SU-DHL-6 (cell line): Measurements from ENCODE around the gene PHF21B.
"Not testable (repeated sequence)": the region's sequence is repeated elsewhere in the genome, so short reads cannot be mapped to it uniquely, and the experiment has no call there.

Experiments
- H2AFZ ChIP-seq: fragments of 200-600 bp; sonication (generic); 2 replicates; pipeline ENCODE4 v1.6.1; 2014; ENCODE audit warnings: low read depth, mild to moderate bottlenecking, moderate library complexity, mixed read lengths, antibody characterized with exemption, low read length; ENCODE audit not compliant: severe bottlenecking
- H3F3A ChIP-seq: fragments of 200-600 bp; shearing (Covaris generic); 2 replicates; pipeline ENCODE4 v1.6.0; 2016; ENCODE audit warnings: antibody characterized with exemption, mild to moderate bottlenecking; ENCODE audit not compliant: insufficient read depth
- H3K27ac ChIP-seq: fragments of 200-600 bp; sonication (generic); 2 replicates; pipeline ENCODE4 v1.5.1; 2016; ENCODE audit warnings: low read depth, mild to moderate bottlenecking, low read length, moderate library complexity, mixed read lengths
- H3K27me3 ChIP-seq: fragments of 200-600 bp; sonication (generic), shearing (Covaris generic); 2 replicates; pipeline ENCODE4 v1.6.0; 2014; ENCODE audit warnings: mild to moderate bottlenecking, low read length
- H3K36me3 ChIP-seq: fragments of 200-600 bp; sonication (generic); 2 replicates; pipeline ENCODE4 v1.6.1; 2014; ENCODE audit warnings: mild to moderate bottlenecking, low read length, mixed read lengths
- H3K4me2 ChIP-seq: fragments of 300-600, 200-600 bp; shearing (Covaris generic), sonication (generic); 2 replicates; pipeline ENCODE4 v1.6.0; 2014; ENCODE audit warnings: low read length, low read depth, mild to moderate bottlenecking; ENCODE audit not compliant: poor library complexity, severe bottlenecking
- H3K4me3 ChIP-seq: fragments of 200-600 bp; sonication (generic); 2 replicates; pipeline ENCODE4 v1.5.1; 2014; ENCODE audit warnings: antibody characterized with exemption, low read length, mild to moderate bottlenecking, mixed read lengths; ENCODE audit not compliant: insufficient read depth, poor library complexity, severe bottlenecking
- H3K79me2 ChIP-seq: fragments of 200-600 bp; sonication (generic); 2 replicates; pipeline ENCODE4 v1.6.1; 2014; ENCODE audit warnings: mild to moderate bottlenecking, low read length, moderate library complexity; ENCODE audit not compliant: insufficient read depth
- H3K9ac ChIP-seq: fragments of 200-600 bp; sonication (generic); 2 replicates; pipeline ENCODE4 v1.7.0; 2014; ENCODE audit warnings: mild to moderate bottlenecking, low read length
- H3K9me2 ChIP-seq: fragments of 200-600 bp; sonication (generic); replicated peaks from 2 replicates; pipeline ENCODE4 v1.6.1; 2014; ENCODE audit warnings: low read length; ENCODE audit not compliant: insufficient read depth
- H3K9me3 ChIP-seq: fragments of 200-600 bp; sonication (generic); 2 replicates; pipeline ENCODE4 v1.6.1; 2014; ENCODE audit warnings: low read length, mixed read lengths; ENCODE audit not compliant: insufficient read depth
- H4K20me1 ChIP-seq: fragments of 200-600 bp; sonication (generic); 2 replicates; pipeline ENCODE4 v1.6.1; 2014; ENCODE audit warnings: low read depth, mild to moderate bottlenecking, antibody characterized with exemption, low read length, moderate library complexity, mixed read lengths
- EZH2phosphoT487 ChIP-seq: fragments of 200-600 bp; sonication (generic), shearing (Covaris generic); conservative IDR thresholded peaks from 2 replicates; pipeline ENCODE4 v1.6.1; 2018; ENCODE audit warnings: mild to moderate bottlenecking, antibody characterized with exemption, low read length, moderate library complexity, mixed read lengths
- TF ChIP-seq, protein P1 (sequence below): fragments of 200-600 bp; sonication (generic); IDR thresholded peaks from one replicate; pipeline ENCODE4 v1.5.1; 2017; ENCODE audit warnings: antibody characterized with exemption, mild to moderate bottlenecking, low read length, moderate library complexity; ENCODE audit not compliant: insufficient read depth, poor library complexity, severe bottlenecking

PHF21B gene

DNA sequence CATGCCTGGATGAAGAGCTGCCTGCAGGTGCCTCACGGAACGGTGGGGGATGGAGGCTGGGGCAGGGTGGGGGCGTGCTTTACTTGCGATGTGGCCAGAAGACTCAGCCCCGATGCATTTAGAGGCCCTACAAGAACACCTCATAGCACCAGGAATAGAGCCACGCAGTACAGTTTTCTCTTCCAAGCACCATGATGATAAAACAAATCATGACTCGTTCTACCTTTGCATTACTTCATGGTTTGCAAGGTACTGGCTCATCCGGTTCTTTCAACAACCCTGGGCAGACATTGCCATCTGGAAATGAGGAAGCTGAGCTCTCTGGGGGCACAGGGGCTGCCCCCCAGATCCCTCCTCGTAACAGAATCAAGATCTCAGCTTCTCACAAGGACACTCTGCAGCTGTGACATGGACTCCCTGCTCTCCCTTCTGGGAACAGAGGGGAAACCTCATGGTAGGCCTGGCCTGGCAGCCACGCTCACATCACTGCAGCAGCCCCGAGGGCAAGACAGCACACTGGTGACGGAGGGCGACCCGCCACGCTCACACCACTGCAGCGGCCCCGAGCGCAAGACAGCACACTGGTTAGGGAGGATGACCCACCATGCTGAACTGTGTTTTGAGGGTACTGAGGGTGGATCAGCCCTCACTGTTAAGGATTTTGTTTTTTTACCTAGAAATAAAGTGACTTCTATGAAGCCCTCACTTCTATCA is 46.9 kb downstream of the PHF21B start:
- TF ChIP-seq, protein P1, sequence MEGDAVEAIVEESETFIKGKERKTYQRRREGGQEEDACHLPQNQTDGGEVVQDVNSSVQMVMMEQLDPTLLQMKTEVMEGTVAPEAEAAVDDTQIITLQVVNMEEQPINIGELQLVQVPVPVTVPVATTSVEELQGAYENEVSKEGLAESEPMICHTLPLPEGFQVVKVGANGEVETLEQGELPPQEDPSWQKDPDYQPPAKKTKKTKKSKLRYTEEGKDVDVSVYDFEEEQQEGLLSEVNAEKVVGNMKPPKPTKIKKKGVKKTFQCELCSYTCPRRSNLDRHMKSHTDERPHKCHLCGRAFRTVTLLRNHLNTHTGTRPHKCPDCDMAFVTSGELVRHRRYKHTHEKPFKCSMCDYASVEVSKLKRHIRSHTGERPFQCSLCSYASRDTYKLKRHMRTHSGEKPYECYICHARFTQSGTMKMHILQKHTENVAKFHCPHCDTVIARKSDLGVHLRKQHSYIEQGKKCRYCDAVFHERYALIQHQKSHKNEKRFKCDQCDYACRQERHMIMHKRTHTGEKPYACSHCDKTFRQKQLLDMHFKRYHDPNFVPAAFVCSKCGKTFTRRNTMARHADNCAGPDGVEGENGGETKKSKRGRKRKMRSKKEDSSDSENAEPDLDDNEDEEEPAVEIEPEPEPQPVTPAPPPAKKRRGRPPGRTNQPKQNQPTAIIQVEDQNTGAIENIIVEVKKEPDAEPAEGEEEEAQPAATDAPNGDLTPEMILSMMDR = no peak
- no peak for TF ChIP-seq EZH2phosphoT487
- Histone ChIP-seq H3K27ac (no peak overlapping the region), H3K79me2 (no peaks in the 10 kb centered on the region), H3K4me2 (no peak overlapping the region), H3K9me3 (no peaks in the 10 kb centered on the region), H3K4me3 (no peak overlapping the region), H3K27me3 (no peaks in the 10 kb centered on the region), H3K9me2 (no peaks in the 10 kb centered on the region), H2AFZ (no peak overlapping the region), H3F3A (no peaks in the 10 kb centered on the region), H3K9ac (no peak overlapping the region), H3K36me3 (no peaks in the 10 kb centered on the region), H4K20me1 (no peaks in the 10 kb centered on the region)

GRCh38 chr22:44961682-44962081 is 48.1 kb downstream of the PHF21B start:
- not testable (repeated sequence) for H4K20me1 ChIP-seq, H3K4me2 ChIP-seq, H3K27ac ChIP-seq, H2AFZ ChIP-seq, H3K4me3 ChIP-seq, H3K9me3 ChIP-seq, H3K79me2 ChIP-seq, H3K36me3 ChIP-seq, H3K9me2 ChIP-seq, H3K9ac ChIP-seq, H3K27me3 ChIP-seq, H3F3A ChIP-seq

DNA sequence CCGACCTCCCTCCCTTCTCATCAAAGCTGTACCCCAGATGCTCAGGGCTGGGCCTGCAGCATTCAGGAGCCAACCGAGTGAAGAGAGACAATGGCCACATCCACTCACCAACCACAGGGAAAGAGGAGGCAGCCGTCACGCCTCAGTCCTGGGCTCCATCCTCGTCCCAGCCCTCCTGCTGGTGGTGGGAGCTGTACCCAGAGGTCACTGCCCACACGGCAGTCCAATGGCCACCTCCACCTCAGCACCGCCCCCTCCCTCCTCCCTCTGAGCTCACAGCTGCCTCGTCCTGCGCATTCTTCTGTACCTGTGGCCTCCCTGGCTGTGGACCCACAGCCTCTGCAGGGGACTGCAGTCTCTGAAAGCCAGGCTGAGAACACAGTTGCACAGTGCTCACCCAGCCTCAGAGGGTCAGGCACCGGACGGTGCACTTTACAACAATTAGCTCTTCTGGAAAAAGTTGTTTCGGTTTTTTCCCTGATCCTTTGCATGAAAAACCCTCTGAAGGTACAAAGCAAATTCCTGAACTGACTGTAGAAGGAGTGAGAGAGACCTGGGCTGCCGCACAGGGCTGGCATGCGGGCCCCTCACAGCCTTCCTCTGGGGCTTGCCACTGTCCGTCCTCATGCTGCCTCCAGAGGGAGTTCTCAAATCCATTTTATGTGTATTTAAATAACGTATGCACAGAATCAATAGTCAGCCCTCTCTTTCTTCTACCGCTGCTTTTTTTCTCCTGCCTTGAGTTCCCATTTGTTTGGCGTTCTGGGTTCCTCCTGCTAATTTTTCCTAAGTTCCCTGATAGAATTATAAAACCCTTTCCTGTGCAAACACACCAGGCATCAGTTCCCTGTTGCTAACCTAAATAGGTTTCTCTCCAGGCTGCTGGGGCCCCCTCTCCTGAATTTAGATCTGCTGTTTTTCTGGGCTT is 52.7 kb downstream of the PHF21B start:
- no peak overlapping the region for H3K4me3 ChIP-seq
- TF ChIP-seq, protein P1 = no peak
- TF ChIP-seq EZH2phosphoT487 = no peak
- H3K9me2 ChIP-seq = no peaks in the 10 kb centered on the region
- H3K27ac ChIP-seq = no peak overlapping the region
- H3F3A ChIP-seq = no peaks in the 10 kb centered on the region
- H2AFZ ChIP-seq = no peak overlapping the region
- H3K27me3 ChIP-seq = no peaks in the 10 kb centered on the region
- H3K36me3 ChIP-seq = no peaks in the 10 kb centered on the region
- H3K79me2 ChIP-seq = no peaks in the 10 kb centered on the region
- no peaks in the 10 kb centered on the region for H4K20me1 ChIP-seq
- no peaks in the 10 kb centered on the region for H3K9me3 ChIP-seq
- no peak overlapping the region for H3K4me2 ChIP-seq
- no peak overlapping the region for H3K9ac ChIP-seq

- H3K27me3 ChIP-seq = no peaks in the 10 kb centered on the region
- H3K27ac ChIP-seq = no peak overlapping the region
- H4K20me1 ChIP-seq = no peaks in the 10 kb centered on the region
- TF ChIP-seq, protein P1 = no peak
- H2AFZ ChIP-seq = no peak overlapping the region
- no peaks in the 10 kb centered on the region for H3K9me2 ChIP-seq
- no peaks in the 10 kb centered on the region for H3K36me3 ChIP-seq
- no peaks in the 10 kb centered on the region for H3K9me3 ChIP-seq
- H3K4me2 ChIP-seq = no peak overlapping the region
- H3K9ac ChIP-seq = no peak overlapping the region
- no peaks in the 10 kb centered on the region for H3K79me2 ChIP-seq
- H3K4me3 ChIP-seq = no peak overlapping the region
- H3F3A ChIP-seq = no peaks in the 10 kb centered on the region
These were observed 54.7 kb downstream of the PHF21B start for GRCh38 chr22:44955102-44955501.
